Left renal pelvis (tissue), 4 donors: ENCODE measurements around the gene QSOX1. TPM values are rescaled to one million over a fixed set of nuclear protein-coding genes. Genes with fewer than 3 reads are reported as not detected.

Experiments used
- DNase-seq, 4 donors: peaks; one replicate each; pipeline ENCODE4 v3.0.0-alpha.2; 2013; ENCODE audit warnings: low read depth in 4 of 4, low spot score in 3 of 4
- polyA plus RNA-seq, 4 donors: library from polyadenylated mRNA; unstranded; fragments of 120-200 nt; gene quantifications; one replicate each; pipeline ENCODE4 v1.2.1, GENCODE V29; 2013; ENCODE audit not compliant: insufficient read length in 4 of 4

Gene QSOX1
- polyA plus RNA-seq, 4 donors, result 52.3 to 72.8 (median 58.7) TPM

DNA sequence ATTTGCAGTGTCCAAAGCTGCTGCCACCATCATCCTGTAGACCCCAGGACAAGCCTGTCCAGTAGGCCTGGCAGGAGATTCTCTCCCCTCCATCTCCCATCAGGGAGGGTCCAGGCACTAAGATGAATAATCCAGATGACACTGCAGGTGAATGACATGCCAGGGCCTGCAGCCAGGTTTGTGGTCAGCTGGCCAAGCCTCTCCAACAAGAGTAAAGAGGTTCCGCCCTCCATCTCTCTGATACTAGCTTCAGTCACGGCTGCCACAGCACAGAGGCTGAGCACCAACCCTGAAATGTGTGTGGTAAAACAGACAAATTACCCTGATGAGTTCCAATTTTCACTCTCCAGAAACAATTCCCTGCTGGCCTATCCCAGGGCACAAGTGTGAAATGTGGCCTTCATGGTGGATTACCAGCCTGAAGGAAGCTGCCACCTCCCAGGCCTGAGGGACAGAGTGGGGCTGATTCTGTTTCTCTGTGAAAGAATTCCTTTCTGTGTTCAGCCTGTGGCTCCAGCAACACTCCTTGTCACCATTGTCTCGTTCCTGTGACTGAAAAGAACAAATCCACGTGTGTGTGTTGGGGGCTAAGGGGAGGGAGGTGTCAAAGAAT is 55.4 kb downstream of the QSOX1 start:
- DNase-seq, result no peak

DNA sequence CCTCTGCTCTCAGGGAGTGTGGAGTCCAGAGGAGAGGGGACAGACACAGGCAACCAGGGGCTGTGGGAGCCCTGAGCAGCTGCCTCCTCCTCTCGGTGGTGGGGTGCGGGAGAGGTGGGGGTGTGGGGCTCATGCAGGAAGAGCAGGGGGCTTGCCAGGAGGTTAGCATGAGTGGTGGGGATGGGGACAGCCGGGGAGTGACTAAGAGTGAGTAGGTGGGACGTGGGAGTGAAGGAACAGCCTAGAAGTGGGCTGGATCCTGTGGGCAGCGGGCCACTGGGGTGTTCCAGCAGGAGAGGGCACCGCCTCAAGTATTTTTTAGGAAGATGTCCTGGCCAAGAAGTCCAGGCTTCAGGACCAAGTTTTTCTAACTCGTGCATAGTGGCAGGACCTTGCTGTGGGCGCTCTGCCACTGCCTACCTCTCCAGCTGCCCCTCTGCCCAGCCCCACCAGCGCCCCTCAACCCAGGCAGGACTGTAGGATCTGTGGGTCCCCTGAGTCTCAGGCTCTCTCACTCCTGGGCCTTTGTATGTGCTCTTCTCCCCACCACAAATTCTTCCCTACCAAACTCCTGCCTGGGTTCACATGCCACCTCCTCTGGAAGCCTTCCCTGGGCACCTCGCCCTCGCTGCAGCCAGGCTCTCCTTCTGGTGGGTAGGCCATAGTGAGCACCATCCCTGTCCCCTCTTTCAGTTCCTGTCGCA is 56.6 kb downstream of the QSOX1 start:
- DNase-seq, result no peak

DNA sequence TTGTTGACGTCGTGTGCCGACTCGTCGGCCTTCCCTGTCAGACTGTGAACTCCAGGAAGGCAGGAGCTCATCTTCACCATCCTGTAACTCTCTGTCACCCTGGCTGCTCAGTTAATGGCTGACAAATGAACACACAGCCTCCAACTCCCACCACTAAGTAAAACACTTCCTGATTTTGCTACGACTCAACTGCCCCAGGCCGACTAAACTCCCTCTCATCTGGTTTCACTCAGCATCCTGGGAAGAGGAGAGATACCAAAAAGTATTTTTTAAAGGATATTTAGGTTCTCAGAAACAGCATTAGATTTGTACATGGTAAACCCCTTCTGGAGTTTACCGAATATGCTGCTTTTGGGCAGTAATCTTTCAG is 57.2 kb downstream of the QSOX1 start:
- DNase-seq, result no peak

DNA sequence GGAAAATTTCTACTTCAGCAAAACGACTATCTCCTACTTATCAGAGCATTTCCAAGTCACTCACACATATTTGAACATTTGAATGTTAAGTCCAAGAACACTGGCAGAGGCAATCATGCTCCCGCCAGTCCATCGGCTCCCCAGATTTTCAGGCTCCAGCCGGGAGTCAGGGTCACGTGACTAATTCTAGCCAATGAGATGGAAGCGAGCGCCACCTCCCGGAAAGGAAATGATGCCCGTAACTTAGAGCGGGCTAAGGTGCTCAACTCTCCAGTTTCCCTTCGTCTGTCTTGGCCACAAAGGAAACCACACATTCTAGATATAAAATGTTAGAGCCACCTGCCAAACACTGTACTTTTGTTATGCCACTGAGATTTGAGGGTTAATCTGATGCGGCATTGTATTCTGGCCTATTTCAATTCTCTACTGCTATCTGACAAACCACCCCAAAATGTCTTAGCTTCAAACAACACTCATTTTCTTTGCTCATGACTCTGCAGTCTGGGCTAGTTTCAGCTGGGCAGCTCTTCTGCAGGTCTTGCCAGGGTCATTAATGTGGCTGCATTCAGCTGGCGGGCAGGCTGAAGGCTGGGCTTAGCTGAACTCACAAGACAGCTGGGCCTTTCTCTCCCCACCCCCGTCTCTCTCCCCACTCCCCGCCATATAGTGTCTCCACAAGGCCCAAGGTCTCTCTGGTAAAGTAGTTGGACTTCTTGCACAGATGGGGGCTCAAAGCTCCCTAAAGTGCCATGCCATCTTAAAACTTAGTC is 58.9 kb downstream of the QSOX1 start:
- DNase-seq, result no peak

DNA sequence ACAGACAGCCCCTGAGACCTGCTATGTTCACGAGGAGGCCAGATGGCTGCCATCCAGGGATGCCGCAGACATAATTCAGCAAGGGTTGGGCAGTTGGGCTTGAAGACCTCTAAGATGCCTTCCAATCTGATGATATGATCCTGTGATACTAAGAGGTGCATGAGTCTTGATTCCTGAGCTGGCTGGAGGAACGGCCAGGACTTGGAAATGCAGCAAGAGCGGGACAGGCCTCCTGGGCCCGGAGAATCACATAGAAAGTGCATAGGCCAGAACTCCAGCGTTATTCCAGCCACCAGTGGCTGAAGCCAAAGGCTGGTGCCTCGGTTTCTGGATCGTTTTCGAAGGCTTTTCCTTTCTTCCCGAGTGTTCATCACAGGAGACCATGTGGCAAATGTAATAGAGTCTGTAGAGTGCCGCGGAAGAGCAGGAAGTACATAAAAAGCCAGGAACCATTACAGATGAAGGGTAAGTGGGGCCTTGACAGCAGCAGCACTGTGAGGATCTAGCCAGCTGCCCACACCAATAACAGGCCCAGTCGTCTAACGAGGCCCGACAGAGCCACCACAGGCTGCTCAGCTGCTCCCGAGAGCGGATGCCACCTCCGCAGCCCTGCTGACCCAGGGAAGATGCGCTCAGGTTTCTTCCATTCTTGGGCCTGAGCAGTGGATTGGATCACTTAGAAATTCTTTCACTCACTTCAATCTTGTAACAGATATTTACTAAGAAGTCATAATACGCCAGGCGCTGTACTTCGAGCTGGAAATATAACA is 61.4 kb downstream of the QSOX1 start:
- DNase-seq, result no peak

DNA sequence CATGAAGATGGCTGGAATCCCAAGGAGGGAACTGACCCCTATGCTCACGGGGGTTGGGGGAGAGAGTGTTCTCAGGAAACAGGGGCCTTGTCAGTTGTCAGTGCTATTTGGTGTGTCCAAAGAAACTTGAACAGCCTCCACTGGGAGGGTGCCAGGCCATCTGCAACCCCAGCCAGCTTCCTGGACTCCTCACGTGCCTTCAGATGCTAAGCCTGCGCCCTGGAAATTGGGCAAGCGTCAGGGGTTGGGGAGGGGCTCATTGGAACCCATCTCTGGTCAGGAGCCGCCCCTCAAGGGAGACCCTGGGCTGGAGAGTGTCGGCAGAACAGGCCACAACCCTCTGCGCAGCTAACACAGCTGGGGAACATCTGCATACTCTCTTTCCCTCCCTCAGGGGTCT is 62.3 kb downstream of the QSOX1 start:
- no peak for DNase-seq

DNA sequence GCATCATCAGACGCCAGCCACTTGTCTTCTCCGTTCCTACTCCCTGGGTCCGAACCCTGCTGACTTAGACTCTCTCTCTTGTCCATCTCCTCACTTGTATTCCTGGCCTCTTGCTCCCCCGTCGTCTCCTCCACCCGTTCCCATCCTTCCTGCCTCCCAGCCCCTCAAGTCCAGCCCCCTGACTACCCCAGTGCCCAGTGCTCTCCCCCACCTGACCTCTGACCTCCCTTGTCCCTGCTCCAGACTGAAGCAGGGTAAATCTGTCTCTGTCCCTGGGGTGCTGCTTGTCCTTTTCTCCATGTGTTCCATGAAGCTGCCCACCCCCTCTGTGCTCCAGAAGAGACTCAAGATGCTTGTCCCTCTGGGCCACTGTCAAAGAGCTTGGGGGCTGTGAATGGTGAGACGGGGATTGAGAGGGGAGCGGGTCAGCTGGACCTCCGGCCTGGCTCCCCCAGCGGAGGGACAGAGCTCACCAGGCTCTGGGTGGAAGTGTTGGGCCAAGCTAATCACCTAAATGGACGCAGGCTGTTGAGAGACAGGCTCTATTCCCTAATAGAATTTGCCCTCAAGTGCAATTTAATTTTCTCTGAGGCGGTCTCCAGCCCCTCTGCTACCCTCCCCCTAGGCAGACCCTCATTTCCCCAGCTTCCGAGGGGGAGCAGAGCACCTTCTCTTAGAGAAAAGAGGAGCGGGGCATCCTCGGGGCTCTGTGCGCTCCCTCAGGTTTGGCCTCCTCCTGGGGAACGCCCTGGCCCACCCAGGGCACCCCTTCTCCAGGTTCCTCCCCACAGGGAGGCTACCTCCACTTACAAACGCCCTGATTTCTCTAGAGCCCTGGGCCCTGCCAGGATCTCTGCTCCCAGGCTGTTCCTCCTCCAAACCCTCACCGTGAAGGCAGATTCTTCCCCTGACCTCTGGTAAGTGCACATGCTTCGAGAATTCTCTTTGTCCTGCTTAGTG is 64.4 kb downstream of the QSOX1 start:
- DNase-seq, result no peak

DNA sequence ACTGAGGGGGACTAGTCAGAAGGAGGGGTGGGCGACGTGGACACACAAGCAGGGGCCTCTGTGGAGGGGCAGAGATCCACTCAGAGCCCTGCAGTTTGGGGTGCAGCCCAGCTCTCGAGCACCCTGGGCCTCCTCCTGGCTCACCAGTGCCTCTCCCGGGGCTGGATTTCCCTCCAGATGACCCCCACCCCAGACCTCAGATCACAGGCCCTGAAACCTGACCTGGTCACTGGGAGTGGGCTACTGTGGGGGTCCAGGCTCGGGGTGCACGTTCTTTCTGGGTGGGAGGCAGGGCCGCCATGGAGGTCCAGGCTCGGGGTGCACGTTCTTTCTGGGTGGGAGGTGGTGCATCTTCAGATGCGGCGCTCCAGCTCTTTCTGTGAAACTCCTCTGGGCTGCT is 65.1 kb downstream of the QSOX1 start:
- DNase-seq, result no peak

DNA sequence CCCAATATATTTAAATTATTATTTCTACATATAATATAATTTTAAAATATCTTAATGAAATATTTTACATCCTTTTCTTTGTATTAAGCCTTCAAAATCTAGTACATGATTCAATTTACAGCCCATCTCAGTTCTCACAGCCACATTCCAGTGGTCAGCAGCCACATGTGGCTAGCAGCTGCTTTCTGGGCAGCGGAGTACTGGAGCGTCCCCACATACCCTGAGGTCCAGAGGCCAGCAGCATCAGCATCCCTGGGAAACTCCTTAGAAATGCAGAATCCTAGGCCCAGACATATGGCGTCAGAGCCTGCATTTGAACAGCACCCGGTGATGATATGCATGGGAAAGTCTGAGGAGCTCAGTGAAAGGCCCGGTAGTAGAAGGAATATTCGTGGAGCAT is 66.8 kb downstream of the QSOX1 start:
- no peak for DNase-seq

DNA sequence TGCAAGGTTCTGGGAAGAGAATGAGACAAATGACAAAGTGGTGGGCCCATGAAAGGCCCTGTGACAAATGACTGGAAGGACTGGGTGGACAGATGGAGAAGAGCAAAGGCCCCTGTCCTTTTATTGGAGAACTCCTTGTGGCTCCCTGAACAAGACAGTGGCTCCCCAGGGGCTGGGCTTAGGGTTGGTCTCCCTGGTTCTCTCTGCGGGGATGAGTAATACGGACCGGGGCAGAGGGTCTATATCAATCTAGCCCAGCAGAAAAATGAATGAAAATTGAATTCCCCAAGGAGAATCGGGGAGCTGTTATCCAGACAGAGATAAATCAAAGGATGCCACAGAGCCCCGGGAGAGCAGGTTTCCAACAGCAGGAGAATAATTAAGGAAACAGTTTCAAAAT is 70.2 kb downstream of the QSOX1 start:
- DNase-seq, result no peak

DNA sequence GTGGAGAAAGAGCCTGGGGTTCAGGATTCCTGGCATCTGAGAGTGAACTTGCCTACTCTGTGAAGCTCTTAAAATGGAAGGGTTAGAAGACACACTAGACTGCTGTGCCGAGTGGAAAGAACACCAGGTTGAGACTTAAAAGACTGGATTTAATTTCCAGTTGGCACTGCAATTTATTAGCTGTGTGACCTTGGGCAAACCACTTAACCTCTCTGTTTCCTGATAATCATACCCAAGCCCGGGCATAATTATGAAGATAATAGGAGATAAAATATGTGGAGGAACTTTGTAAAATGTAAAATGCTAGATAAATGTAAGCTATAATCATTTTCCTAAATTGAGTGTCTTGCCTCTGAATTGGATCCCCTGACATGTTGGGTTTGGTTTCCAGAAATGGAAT is 70.7 kb downstream of the QSOX1 start:
- DNase-seq, result no peak

DNA sequence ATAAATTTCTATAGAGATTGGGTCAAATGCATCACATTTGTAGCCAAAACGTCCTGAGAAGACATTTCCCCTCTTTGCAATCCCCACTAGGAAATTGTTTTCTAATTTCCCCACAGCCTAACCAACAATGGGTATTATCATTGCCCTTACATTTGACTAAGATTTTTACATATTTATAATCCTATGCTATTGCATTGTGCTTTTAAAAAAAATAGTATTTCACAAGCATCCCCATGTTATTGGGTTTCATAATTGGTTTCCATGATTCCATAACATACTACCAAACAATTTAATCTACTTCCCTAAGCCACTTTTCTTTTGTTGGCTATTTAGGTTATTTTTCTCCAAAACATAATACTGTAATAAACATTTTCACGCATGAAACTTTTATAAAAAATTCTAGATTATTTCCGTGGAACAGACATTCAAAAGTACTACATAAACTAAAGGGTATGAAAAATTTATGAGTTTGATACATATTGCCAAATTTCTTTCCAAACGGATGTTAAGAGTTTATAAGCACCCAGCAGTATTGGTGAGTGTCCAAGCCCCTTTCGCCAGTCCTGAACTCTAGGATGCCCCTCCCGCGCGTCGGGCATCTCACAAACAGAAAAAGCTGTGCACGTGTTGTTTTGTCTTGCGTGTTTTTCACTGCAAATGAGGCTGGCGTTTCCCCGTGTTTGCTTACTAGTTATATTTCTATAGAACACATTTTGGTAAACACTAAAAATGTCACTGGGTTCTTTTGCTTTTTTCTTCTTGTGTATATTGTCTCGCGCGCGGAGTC is 73.4 kb downstream of the QSOX1 start:
- no peak for DNase-seq

DNA sequence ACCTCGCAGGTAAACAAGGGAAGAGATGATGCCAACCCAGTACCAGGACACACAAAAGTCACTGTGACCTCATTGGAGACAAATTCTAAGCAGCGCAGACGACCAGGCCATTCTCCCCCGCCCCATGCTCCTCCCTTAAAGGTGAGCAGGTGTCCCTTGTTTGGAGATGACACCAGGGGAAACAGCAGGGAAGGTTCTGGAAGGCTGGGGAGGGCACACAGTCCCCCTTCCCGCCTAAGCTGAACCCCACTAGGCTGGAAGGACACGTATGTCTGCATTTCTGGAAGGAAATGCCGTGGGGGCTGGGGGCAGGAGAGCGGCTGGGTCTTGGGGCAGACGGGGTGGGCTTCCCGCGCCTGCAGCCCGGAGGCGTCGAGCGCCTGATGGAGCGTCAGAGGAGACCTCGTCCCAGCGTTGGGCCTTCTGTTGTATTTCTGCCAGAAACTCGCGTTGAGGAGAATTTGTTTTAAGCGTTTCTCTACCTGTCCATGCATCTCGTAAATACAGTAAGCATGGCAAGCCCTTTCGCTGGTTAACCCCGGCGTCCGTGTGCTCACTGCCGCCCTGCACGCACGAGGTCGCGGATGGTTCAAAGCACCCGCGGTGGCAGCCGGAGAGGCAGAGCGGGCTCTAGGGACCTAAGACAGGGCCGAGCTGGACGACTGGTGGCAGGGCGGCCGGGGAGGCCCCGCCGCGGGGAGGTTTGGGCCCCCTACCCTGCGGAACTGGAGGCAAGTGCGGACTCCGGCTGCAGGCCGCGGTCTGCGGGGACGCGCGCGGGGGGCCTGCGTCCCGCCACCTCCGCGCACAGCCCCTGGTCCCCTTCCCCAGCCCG is 74.2 kb downstream of the QSOX1 start:
- no peak for DNase-seq

DNA sequence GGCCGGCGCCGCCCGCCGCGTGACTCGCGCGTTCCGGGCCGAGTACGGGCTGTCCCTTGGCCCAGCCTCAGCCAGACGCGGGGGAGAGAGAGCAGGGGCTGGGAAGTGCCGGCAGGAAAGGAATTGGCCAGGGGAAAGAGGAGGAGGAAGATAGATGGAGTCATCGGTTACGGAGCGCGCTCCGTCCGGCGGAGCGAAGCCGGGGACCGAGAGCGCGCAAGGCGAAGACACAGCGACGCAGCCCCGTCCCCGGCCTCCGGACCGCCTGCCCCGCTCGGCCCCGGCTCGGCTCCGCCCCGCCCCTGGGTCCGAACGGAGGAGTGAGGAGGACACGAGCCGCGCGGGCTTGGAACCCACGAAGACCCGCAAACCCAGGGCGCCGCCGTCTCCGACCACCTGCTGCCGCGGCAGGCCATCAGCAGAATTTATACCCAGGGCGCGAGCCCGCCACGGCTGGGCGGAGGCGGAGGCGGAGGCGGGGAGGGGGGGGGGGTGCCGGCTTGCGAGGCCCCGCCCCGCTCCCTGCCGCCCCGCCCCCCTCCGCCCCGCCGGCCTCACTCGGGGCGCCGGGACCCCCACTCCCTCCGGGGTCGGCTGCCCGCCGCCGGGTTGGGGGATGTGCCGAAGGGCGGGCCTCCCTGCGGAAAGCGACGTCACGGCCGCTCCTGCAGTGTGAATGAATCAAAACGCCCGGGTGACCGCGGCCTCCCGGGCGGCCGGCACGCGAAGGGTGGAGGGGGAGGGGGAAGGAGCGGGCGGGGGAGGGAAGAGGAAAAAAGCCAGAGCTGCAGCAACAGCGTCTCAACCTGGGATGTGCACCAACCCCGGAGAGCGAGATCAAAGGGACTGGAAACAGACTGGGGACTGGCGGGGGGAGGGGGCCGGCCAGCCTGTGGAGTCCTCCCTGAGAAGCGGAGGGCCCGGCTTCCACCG is 75.1 kb downstream of the QSOX1 start, which contains the start of gene LHX4:
Gene LHX4, plus strand, starts transcription at position 782 of the 933 bp plus-strand sequence. CDS start 266 bp downstream, outside the sequence.
- no peak for DNase-seq

DNA sequence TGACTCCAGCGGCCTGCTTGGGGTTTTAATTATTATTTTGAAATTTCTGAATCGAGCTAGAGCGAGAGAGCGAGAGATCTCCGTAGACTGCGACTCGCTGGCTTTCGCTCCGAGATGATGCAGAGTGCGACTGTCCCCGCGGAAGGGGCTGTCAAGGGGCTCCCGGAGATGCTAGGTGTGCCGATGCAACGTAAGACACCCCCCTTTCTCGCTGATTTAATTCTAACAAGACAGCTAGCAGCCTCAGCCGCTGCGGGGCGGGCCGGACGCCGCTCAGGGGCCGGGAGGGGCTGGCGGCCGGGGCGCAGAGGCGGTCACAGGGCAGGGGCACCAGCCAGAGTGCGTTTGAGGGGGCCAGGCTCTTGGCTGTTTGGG is 75.7 kb downstream of the QSOX1 start:
- DNase-seq, result no peak

DNA sequence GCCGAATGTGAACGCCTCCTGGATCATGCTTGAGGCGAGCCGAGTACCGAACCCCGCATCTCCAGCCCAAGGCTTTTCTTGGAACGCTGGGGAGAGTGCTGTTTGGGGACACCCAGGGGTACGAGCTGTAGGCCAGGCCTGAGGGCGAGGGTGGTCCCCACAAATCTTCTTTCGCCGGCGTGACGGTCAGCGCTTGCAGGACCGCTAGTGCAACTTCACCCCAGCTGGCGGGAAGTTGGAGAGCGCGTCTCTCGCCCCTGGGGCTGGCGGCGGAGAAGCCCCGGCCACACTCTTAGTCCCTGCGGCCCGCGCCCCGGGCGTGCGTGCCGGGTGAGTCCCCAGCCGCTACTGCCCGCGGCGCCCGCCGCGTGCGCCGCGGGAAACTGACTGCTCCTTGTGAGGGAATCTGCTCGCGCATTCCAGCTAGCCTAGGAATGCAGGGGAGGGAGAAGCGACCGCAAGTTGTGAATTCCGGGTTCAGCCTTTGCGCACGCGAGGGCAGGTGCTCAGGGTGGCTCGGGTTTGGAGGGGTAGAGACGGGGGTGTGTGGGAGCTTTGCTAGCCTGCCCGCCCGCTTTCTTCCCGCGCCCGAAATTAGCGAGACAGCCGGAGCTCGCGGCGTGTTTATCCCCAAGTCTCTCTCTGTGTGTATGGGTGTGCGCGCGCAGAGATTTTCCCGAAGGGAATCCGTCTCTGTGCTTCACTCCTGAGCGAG is 76.3 kb downstream of the QSOX1 start:
- no peak for DNase-seq

DNA sequence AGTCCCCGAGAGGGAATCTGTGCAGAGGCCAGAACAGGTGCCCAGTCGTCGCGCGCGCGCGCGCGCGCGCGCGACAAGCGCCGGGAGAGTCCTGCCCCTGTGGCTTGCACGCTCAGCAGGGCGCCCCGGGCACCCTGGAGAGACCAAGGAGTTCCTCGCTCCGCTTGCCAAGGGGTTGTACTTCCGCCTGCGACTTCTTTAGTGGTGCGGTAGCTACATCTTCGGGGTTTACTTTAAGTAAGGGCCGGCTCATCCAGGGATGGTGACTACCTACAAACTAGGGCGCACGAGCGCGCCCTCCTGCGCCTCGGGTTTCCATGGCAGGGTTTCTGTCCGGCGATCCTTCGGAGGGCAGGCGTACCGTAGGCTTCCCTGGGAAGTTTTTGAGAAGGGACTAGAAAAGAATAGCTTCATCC is 76.8 kb downstream of the QSOX1 start:
- DNase-seq, result no peak
